ENCODE measurements around the gene SLC25A15. TPM values are rescaled to one million over a fixed set of nuclear protein-coding genes. Genes with fewer than 3 reads are reported as not detected.
A peak's percentile ranks its signal among the peaks of the same experiment; 100 is the strongest.

SLC25A15 gene
- total RNA-seq, 1 donor from 2014 or later, result 18.6 TPM

DNA sequence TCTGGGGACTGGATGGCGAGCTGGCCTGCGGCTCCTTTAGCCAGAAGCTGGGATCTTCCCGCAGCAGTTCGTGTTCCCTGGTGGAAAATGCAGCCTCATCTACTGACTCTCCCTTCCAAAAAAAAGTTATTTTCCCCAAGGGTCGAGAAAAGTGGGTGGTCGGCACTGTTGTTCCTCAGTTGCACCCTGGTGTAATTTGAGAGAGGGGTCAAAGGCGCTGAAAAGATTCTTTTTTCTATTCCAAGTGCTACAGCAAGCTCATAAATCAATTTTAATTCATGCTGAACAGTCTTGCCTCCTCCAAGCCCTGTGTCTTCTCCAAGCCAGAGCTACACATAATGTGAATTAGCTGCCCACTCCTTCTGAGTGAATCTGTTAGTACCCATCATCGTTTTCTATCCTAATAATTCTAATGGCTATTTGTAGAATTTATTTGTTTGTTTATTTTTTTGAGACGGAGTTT, 774 bp downstream of the SLC25A15 start:
- Mint-ChIP-seq H3K4me3 (peak overlapping the region; percentile 90), H3K27ac (peak overlapping the region; percentile 84), H3K9me3 (no peaks in the 10 kb centered on the region), H3K4me1 (ENCODE audit: unreplicated experiment) (peaks cover 19% of the 10 kb centered on the region), H3K27me3 (no peaks in the 10 kb centered on the region), H3K36me3 (peaks cover 3% of the 10 kb centered on the region)
- no peak for DNase-seq (ENCODE audit: extremely low spot score, unreplicated experiment)
- TF ChIP-seq, protein P1, sequence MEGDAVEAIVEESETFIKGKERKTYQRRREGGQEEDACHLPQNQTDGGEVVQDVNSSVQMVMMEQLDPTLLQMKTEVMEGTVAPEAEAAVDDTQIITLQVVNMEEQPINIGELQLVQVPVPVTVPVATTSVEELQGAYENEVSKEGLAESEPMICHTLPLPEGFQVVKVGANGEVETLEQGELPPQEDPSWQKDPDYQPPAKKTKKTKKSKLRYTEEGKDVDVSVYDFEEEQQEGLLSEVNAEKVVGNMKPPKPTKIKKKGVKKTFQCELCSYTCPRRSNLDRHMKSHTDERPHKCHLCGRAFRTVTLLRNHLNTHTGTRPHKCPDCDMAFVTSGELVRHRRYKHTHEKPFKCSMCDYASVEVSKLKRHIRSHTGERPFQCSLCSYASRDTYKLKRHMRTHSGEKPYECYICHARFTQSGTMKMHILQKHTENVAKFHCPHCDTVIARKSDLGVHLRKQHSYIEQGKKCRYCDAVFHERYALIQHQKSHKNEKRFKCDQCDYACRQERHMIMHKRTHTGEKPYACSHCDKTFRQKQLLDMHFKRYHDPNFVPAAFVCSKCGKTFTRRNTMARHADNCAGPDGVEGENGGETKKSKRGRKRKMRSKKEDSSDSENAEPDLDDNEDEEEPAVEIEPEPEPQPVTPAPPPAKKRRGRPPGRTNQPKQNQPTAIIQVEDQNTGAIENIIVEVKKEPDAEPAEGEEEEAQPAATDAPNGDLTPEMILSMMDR (conservative IDR thresholded peaks at IDR 0.05), result no peak

- H3K4me3 Mint-ChIP-seq, result no peak overlapping the region
Observed at GRCh38 chr13:40792284-40793051, 3.1 kb downstream of the SLC25A15 start.

GRCh38 chr13:40793339-40793738, 3.9 kb downstream of the SLC25A15 start:
- Mint-ChIP-seq H3K27ac (no peak overlapping the region), H3K36me3 (peaks cover 8% of the 10 kb centered on the region), H3K9me3 (no peaks in the 10 kb centered on the region), H3K4me3 (no peak overlapping the region), H3K27me3 (no peaks in the 10 kb centered on the region), H3K4me1 (ENCODE audit: unreplicated experiment) (peaks cover 3% of the 10 kb centered on the region)
- no peak for DNase-seq (ENCODE audit: extremely low spot score, unreplicated experiment)
- TF ChIP-seq, protein P1 (conservative IDR thresholded peaks at IDR 0.05), result no peak

More at GRCh38 chr13:40792284-40793051, 3.1 kb downstream of the SLC25A15 start:
- peaks cover 8% of the 10 kb centered on the region for H3K36me3 Mint-ChIP-seq
- TF ChIP-seq, protein P1 (conservative IDR thresholded peaks at IDR 0.05), result no peak
- no peak overlapping the region for H3K27ac Mint-ChIP-seq
- peaks cover 7% of the 10 kb centered on the region for H3K4me1 Mint-ChIP-seq (ENCODE audit: unreplicated experiment)
- no peaks in the 10 kb centered on the region for H3K27me3 Mint-ChIP-seq
- H3K9me3 Mint-ChIP-seq, result no peaks in the 10 kb centered on the region
- no peak for DNase-seq (ENCODE audit: extremely low spot score, unreplicated experiment)

GRCh38 chr13:40794414-40795368, 5.3 kb downstream of the SLC25A15 start:
- H3K4me1 Mint-ChIP-seq (ENCODE audit: unreplicated experiment), result peaks cover 3% of the 10 kb centered on the region
- H3K4me3 Mint-ChIP-seq, result no peak overlapping the region
- H3K27me3 Mint-ChIP-seq, result no peaks in the 10 kb centered on the region
- no peak overlapping the region for H3K27ac Mint-ChIP-seq
- TF ChIP-seq, protein P1 (conservative IDR thresholded peaks at IDR 0.05), result no peak
- DNase-seq (ENCODE audit: extremely low spot score, unreplicated experiment), result no peak
- peaks cover 13% of the 10 kb centered on the region for H3K36me3 Mint-ChIP-seq
- no peaks in the 10 kb centered on the region for H3K9me3 Mint-ChIP-seq

GRCh38 chr13:40796649-40797048, 7.2 kb downstream of the SLC25A15 start:
- TF ChIP-seq, protein P1 (conservative IDR thresholded peaks at IDR 0.05), result no peak
- H3K4me1 Mint-ChIP-seq (ENCODE audit: unreplicated experiment), result peaks cover 3% of the 10 kb centered on the region
- DNase-seq (ENCODE audit: extremely low spot score, unreplicated experiment), result no peak
- H3K36me3 Mint-ChIP-seq, result peaks cover 22% of the 10 kb centered on the region
- H3K9me3 Mint-ChIP-seq, result no peaks in the 10 kb centered on the region
- H3K4me3 Mint-ChIP-seq, result no peak overlapping the region
- no peaks in the 10 kb centered on the region for H3K27me3 Mint-ChIP-seq
- no peak overlapping the region for H3K27ac Mint-ChIP-seq
